Middle frontal gyrus (tissue), 1 donor: Measurements from ENCODE around the gene EIF3A.
"Not testable (repeated sequence)": the region's sequence is repeated elsewhere in the genome, so short reads cannot be mapped to it uniquely, and the experiment has no call there.

Source experiments
- DNase-seq: peaks from one replicate; pipeline ENCODE4 v3.0.0-alpha.2; 2015; ENCODE audit warnings: low spot score; ENCODE audit errors: extremely low spot score

EIF3A gene

GRCh38 chr10:119100434-119101238, 20.0 kb upstream of the EIF3A start:
- DNase-seq = no peak

DNA sequence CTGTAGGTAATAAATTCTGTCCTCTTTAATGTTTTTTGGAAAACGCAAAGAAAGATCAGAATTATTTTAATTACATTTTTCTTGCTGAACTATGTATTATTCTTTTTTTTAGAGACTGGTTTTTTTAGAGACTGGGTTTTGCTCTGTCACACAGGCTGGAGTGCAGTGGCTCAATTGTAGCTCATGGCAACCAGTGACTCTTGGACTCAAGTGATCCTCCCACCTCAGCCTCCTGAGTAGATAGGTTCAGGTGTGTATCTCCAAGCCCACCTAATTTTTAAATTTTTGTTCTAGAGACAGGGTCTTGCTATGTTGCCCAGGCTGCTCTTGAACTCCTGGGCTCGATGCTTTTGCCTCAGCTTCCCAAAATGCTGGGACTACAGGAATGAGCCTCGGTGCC, 18.0 kb upstream of the EIF3A start:
- DNase-seq = no peak

DNA sequence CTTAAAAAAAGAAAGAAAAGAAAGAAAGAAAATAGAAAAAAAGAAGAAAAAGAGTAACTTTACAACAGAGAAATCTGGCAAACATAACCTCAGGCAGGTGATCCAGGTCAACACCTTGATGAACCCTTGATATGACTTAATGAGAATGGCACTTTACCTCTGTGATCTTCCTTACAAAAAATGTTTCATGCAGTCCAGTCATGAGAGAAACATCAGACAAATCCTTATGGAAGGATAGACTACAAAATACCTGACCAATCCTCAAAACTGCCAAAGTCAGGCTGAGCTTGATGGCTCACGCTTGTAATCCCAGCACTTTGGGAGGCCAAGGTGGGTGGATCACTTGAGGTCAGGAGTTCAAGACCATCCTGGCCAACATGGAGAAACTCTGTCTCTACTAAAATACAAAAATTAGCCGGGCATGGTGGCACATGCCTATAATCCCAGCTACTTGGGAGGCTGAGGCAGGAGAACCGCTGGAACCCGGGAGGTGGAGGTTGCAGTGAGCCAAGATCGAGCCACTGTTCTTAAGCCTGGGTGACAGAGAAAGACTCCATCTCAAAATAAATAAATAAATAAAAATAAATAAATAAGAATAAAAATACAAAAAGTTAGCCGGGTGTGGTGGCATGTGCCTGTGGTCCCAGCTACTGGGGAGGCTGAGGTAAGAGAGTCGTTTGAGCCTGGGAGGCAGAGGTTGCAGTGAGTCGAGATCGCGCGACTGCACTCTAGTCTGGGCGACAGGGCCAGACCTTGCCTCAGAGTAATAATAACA, 16.2 kb upstream of the EIF3A start:
- DNase-seq = not testable (repeated sequence)

GRCh38 chr10:119095640-119096039, 15.0 kb upstream of the EIF3A start:
- no peak for DNase-seq

GRCh38 chr10:119090968-119091367, 10.4 kb upstream of the EIF3A start:
- no peak for DNase-seq

GRCh38 chr10:119090026-119090795, 9.6 kb upstream of the EIF3A start:
- DNase-seq = no peak

- DNase-seq = no peak
Observed at GRCh38 chr10:119087271-119087882, 6.8 kb upstream of the EIF3A start.

- no peak for DNase-seq
Observed at GRCh38 chr10:119084896-119085295, 4.3 kb upstream of the EIF3A start.

DNA sequence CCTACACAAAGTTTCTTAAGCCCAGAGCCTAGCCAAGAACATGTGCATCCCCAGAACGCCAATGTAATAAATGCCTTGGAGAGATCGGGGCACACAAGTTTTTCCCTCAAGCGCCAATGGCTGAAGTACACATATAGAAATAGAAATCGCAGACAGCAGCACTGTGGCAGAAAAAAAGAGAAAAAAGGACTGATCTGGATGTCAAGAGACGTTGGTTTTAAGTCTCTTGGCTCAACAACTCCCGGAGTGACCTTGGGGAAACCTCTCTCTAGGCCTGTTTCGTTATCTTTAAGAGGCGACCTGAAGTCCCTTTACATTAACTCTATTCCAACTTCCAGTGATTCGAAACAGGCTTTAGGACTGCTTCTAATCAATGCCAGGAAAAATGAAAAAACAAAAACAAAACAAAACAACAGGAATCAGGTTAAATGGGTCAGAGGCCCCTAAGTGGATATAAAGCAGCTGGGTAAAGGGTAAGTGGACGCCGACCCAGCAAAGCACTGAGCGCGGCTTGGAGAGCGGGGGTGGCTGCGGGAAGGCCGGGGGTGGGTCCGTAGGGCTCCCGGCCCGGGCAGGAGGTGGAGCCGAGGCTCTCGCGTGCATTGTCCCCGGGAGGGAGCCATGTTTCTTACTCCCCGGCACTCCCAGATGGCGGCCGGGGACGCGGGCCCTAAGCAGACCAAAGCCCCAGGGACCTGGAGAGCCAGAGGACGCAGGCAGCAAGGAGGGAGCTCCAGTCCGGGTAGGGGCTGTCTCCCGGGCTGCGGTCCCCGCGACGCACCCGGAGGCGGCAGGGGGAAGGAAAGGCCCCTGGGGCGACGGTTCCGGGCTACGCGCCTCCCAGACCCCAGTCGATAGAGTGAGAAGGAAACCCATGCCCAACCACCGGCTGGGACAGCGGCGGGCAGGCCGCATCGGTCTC, 757 bp downstream of the EIF3A start:
- no peak for DNase-seq

DNA sequence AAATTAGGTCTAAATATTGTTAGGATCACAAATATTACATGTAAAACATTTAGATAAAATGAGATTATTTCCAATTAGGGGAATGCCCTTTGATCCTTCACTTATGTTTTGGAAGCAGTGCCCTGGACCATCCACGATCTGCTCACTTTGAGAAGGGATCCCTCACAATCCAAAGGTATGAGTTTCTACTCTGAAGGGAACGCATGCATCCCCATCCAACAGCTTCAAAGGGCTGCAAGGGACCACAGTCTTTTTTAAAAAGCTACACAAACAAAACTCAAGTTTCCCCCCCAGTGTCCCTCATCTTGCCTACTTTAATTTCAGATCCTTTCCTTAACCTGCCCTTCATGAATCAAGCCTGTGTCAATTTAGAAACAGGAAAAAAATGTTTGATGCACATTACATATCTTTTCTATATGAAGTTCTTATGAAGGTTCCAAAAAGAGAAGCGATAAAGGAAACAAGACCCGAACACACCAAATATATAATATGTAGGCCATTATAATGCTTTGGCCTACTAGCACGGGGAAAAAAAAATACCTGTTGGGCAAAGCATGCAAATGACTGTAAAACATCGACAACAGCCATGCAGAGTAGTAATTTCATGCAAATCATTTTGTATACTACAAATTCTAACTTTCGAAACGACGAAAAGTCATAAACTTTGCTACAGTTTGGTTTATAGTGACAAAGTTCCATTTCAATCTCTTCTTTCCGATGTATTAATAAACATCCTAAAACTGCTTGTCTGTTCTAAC, 2.0 kb downstream of the EIF3A start:
- no peak for DNase-seq

DNA sequence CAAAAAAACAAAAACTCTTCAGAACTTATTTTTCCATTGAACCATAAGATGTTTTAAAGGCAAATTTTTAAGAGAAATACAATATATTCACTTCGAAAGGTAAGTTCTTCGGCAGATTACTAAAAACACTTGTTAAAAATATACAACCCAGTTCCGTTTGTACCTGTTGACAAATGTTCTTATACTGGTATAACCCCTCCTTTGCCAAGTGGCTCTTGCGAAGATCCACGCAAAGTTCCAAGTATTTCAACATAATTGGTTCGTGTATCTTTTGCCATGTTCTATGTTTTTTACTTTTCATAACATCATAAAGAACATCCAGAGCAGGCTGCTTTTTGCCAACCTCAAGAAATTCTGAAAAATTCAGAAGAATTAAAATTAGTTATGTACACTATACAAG, 7.0 kb downstream of the EIF3A start:
- DNase-seq = no peak

DNA sequence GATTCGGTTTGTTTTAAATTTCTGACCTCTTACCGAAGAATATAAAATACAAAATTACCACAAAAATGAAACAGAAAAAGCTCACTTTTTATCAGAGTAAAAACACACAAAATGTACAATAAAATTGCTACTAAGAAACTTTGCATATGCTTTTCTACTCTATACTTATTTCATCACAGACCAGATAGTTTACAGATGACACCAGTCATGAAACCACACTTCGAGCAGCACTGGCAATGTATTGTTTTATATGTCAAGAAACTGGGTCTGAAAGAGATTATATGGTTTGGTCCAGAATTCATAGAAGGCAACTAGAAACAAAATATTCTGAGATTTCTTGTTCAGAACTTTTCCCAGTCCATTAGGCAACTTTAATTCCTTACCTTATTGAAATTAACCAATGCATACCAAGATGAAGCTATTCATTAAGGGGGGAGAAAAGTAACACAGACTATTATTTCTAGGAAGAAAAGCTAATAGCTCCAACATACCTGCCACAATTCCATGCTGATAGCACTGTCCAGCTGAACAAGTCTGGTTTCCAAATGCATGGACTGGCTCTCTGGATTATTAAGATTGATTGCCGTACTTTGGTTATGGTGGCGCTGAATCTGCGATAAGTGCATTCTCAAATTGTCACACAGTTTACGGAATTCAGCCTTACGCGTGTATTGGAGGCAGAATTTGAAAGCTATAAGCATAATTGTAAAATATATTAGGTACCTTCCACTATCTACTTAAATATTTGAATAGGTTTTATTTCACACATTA, 10.0 kb downstream of the EIF3A start:
- no peak for DNase-seq

- no peak for DNase-seq
Observed at GRCh38 chr10:119061926-119062325, 18.7 kb downstream of the EIF3A start.

DNA sequence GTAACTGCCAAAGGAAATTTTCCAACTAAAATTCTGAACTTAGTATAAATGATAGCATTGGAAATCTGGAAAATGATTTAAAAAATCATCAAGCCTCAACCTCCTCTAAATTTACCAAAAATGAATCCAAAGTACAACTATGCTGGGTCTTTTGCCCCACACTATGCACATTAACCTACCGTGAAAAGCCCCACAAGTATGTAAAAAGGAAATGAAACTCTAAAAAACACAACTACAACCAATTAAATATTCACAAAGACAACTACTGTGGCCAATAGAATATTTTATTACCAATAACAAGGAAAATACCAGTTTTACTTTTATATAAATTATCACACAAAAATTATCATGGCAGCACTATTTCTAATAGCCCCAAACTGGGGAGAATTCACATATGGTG, 19.3 kb downstream of the EIF3A start:
- DNase-seq = no peak

DNA sequence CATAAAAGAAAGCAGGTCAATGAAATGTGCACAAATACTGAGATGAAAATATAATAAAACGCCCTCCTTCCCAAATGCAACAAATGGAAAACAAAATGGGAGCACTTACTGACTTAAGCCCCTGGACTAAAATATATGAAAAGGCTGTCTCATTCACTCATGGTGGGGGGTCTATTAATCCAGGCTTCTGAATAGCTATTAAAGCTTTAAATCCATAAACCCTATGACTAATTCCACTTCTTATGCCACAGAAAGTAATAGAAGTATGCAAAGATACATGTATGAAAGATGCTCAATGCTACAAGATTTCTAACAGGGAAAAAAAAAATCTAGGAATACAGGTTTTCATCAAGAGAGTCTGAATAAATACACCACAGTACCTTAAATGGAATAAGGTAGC, 20.5 kb downstream of the EIF3A start:
- DNase-seq = no peak

GRCh38 chr10:119059557-119059956, 21.1 kb downstream of the EIF3A start:
- DNase-seq = no peak

- no peak for DNase-seq
Observed at GRCh38 chr10:119058010-119058409, 22.6 kb downstream of the EIF3A start.

DNA sequence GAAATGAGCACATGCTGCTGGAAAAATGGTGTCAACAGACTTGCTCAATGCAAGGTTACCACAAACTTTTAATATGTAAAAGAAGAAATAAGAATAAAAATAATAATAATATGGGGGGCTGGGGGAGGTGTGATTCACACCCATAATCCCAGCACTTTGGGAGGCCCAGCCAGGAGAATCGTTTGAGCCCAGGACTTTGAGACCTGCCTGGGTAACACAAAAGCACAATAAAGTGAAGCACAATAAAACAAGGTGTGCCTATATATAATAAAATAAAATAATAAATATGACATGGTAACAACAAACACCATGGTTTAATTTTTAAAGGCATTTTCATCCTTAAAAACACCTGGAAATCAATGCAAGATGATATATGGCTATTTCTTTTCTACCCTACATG, 25.1 kb downstream of the EIF3A start:
- DNase-seq = no peak

GRCh38 chr10:119051775-119052174, 28.8 kb downstream of the EIF3A start:
- DNase-seq = no peak
